ENCODE measurements around the gene KIRREL3.
A peak's percentile ranks its signal among the peaks of the same experiment; 100 is the strongest.

KIRREL3 gene

DNA sequence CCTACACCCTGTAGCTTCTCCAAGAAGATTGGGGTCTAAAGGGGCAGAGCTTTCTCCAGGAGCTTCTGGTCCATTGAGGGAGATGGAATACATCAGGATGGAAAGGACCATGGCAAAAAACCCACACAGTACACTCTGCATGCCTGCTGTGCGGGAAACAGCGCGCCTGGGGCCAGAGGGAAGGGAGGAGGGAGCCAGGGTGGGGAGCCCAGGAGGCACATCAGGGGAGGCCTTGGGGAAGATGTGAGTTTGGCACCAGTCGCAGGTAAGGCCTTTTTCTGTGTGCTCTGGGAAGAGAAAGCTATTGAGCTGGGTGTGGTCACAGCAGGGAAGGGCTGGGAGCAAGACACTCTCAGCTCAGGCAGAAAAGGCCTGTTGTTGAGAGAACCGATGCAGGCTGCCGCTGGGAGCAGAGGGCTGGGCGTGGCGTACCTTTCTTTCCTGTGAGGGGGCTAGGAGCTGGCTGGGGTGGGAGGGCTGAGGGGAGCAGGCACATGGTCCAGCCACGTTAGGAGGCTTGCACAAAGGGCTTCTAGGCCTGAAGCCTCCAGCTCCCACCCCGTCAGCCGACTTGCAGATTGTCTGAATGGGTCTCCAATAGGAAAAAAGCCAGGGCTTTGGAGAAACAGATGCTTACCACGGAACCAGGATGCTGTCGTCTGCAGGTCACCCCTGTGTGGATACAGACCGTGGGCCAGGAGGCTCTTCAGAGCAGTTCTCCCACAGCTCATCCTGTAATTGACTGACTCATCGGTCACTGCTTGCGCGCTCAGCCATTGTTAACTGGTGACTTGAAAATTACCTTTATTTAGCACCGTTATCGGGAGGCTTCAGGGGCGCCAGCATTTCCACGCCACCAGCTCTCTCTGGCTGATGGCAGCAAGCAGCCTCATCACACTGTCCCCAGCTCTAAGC lies 407.8 kb downstream of the KIRREL3 start:
- DNase-seq = peak; percentile 28

GRCh38 chr11:126591966-126592489 lies 408.5 kb downstream of the KIRREL3 start:
- no peak for DNase-seq

DNA sequence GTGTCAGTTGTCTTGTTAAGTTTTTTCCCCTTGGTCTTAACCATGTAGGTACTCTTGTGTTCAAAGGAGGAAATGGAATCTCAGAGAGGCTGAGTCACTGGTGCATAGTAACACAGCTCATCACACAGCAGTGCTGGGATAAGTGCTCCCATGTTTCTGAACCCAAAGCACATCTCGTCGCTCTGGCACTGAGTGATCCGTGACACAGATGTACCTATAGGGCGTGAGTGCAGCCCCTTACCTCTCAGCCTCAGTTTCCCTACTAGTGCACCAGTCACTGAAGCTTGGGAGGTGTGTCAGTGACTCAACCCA lies 411.1 kb downstream of the KIRREL3 start:
- no peak for DNase-seq

- DNase-seq = peak; percentile 54 to 78
Observed at GRCh38 chr11:126588630-126589491, 411.7 kb downstream of the KIRREL3 start.

- DNase-seq = no peak
Observed at GRCh38 chr11:126587541-126587940, 413.0 kb downstream of the KIRREL3 start.

GRCh38 chr11:126585774-126586491 lies 414.6 kb downstream of the KIRREL3 start:
- DNase-seq = peak; percentile 81 to 89

GRCh38 chr11:126585388-126585773 lies 415.2 kb downstream of the KIRREL3 start:
- no peak for DNase-seq

DNA sequence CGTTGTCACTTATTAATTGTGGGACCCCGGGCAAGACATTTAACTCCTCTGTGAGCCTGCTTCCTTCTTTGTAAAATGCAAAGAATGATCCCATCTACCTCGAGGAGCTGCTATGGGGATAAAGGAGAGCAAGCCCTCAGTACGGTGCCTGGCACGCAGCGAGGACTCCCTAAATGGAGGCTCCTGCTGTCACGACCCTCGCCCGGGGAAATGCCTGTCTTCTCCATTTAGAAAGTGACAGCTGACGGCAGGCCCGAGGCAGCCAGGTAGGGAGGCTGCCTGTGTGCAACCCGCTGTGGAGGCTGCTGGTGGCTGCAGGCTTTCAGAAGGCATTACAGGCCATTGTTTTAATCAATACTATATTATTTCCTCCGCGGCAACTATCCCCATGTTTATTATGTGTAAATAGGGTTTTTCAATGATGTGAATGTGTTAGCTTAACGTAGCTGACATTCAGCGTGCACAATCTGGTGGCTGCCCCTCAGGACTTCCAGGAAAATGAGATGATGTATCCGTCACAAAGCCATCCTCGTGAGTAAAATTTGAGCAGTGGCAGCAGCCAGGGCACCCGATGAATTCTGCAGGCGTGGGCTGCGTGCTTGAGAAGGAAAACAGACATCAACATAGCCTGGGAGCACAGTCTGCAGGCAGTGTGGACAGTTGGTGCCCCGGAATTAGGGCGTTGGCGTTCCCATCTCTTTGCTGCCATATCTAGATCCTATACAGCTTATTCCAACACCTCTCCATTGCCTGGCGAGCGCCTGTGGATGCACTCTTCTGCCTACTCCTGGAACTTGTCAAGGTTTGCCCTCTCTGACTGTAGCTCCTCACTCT lies 416.8 kb downstream of the KIRREL3 start:
- no peak for DNase-seq

DNA sequence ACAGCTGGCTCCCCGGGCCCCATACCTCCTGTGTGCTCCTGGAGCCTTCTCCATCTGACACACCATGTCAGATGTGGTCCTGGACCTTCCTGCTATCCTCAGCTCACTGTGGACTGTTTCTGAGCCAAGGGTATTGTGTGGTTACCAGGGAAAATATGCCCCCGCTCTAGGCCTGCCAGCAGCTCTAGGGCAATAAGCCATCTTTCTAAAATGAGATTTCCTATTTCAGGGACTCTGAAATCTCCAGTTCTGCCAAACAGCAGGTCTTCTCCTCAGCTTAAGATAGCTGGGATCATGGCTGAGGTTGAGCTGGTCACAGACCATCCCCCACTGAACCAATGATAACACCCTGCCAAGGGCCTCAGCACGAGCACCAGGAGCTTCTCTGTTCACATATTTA lies 417.5 kb downstream of the KIRREL3 start:
- no peak for DNase-seq

GRCh38 chr11:126581871-126582648 lies 418.5 kb downstream of the KIRREL3 start:
- no peak for DNase-seq

DNA sequence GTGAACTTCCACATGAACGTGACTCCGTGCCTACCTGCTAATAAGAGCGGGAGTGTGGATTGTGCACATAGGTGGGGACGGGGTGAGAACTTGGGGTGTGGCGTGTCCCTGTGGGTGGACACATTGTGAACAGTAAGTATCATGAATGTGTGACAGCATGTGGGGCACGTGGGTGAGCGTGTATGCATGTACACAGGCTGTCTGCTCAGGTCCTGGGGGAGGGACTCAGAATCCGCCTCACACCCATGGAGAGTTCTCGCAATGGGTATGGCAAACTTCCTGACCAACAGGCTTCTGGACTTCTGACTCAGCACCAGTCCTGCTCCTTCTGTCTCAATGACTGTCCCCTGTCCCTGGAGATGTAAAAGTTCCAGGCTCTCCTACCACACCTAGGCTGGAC lies 422.1 kb downstream of the KIRREL3 start:
- DNase-seq = no peak

DNA sequence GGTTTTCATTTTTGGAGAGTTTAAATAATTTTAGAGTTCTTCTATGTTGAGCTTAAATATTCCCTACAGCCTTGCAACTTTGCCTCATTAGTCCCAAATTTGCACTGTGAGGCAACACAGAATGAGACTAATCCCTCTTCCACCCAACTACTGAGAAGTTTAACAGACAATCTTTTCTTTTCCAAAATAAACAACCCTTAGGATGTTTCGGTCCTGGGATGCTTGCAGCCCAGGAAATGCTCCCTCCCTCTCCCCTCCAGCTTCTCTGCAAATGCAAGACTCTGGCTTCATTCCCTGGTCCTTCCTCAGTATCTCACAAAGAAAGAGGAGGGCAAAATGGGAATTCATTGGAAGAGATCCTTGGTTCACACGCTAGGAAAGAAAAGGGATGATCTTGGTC lies 422.5 kb downstream of the KIRREL3 start:
- DNase-seq = no peak

- DNase-seq = no peak
Observed at GRCh38 chr11:126575849-126576248, 424.7 kb downstream of the KIRREL3 start.

- peak; percentile 35 to 61 for DNase-seq
Observed at GRCh38 chr11:126573325-126573978, 427.1 kb downstream of the KIRREL3 start.

GRCh38 chr11:126570489-126570888 lies 430.1 kb downstream of the KIRREL3 start:
- no peak for DNase-seq

GRCh38 chr11:126567419-126567818 lies 433.2 kb downstream of the KIRREL3 start:
- no peak for DNase-seq

- no peak for DNase-seq
Observed at GRCh38 chr11:126564566-126564965, 436.0 kb downstream of the KIRREL3 start.

- DNase-seq = peak in 1 of 2 experiments; percentile 12
Observed at GRCh38 chr11:126561327-126561893, 439.2 kb downstream of the KIRREL3 start.

- DNase-seq = no peak
Observed at GRCh38 chr11:126560221-126560620, 440.3 kb downstream of the KIRREL3 start.

All from NCI-H2081 (cell line).